HG02870 (cell line): ENCODE measurements around the gene CD59.
"Not testable (repeated sequence)": the region's sequence is repeated elsewhere in the genome, so short reads cannot be mapped to it uniquely, and the experiment has no call there.

Experiments
- ATAC-seq: cut with Tn5 transposase; IDR thresholded peaks from one replicate; pipeline ENCODE4 v1.9.1; 2021; ENCODE audit warnings: mild to moderate bottlenecking, moderate library complexity; ENCODE audit not compliant: unreplicated experiment

Gene CD59

DNA sequence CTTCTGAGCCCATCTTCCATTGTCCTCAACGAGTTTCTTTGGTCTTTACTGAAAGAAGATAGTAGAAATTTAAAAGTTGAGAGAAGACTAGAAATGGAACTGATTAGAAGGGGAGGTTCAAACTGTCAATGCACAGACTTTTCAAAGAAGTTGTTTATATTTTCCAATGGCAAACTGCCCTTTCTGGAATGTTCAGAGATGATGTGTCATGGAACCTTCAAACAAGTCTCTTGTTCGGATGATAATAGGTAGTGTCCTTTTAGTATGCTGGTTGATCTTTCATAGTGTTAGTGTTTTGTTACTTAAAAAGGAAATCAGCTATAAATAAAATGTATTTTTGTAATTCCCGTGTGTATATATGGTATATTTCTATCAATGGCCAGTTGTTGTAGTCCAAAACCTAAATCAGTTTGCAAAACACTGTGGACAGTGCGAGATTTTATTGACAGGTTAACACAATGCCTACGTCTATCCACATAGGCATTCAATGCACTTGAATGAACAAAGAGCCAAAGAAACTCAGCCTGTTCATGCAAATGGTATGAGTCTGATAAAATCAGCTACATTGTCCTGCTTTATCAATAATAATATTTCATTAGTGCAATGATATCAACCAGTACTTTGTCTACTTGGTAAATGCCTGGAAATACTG, 66.5 kb downstream of the CD59 start:
- no peak for ATAC-seq

DNA sequence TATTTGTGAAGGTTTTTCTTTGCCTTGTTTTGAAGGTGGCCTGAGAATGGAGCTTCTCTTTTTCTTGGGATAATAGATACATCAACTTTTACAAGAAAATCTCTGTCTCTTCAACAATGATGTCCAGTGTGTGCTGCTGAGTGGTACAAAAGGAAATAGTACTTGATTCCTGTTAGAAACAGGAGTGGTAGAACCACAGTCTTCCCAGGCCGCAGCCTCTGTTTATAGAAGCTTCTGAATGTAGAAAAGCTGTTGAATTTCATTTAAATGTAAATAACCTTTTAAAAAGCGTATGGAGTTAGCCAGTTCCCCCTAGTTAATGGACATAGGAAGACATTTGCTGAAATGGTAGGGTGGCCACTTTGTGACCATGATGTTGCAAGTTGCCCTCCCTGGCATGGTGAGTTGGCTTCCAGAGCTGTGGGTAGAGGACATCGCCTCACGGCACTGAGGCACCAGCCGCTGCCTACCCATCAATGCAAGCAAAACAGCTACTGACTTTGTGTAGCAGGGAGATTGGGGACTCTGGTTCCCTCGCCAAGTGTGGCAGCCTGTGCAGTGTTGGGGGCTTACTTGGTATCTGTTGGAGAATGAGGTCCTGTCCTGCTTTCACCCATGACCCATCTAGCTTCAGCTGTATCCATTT, 67.1 kb downstream of the CD59 start:
- no peak for ATAC-seq

DNA sequence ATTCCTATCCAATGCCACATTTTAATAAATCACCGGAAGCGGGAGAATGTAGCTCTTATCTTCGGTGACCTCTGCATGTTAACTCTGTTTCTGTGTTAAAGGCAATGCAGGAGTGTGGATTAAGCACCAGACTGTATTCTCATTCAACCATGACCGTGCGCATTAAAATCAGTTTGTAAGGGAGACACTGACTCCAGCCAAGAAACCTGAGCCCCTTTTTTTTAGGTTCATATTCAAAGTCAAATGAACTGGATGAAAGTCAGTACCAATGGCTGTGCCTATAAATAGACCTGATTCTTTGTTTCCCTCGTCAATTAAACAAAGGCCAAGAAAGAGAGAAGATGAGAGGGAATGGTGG, 67.8 kb downstream of the CD59 start:
- ATAC-seq = no peak

GRCh38 chr11:33667819-33668467, 68.3 kb downstream of the CD59 start:
- no peak for ATAC-seq

DNA sequence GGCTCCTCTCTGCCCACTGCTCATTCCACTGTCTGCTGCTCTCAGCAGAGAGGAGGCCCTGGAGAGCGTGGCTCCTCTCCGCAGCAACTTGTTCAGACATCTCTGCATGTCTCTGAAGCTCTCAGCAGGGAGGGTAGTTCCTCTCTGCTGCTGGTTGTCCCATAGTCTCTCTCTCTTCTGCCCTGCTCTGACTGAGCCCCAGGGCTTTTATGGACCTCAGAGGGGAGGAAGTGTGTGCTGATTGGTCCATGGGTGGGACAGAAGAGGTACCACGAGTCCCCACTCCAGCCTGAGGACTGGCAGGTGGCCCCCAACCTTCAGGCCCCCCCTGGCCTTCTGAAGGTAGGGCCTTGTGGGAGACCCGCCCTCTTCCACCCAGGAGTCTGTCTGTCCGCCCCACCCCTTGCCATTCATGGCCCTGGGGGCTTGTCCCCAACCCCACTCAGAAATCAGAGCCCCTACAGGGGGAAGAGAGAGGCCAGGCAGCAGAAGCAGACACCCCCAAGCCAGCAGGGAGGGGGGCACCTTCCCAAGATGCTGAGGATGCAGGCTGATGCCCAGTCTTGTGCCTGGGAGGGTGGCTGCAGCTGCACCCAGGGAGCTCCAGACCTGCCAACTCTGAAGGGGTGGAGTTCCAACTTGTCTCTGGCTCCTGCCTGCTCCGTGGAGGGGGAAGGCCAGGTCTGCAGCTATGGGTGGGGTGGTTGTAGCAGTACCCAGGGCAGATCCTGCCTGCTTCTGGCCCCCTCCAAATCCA, 70.7 kb downstream of the CD59 start:
- ATAC-seq = no peak

GRCh38 chr11:33664827-33665226, 71.4 kb downstream of the CD59 start:
- ATAC-seq = no peak

DNA sequence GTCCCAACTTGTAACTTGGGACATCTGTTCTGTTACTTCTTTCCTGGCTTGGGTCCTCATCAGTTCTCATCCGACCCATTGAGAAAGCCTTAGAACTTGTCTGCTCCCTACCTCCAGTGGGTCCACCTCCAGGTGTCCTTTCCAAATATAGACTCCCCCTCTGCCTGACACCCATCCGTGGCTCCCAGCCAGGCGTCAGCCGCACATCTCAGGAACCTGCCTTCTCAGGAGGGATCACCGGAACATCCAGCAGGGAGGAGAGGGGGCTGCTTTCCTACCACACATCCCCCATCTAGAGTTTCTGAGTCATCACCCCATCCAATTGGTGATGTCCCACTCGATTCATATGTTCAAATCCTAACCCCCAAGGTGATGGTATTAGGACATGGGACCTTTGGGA, 72.1 kb downstream of the CD59 start:
- no peak for ATAC-seq

GRCh38 chr11:33663121-33663520, 73.1 kb downstream of the CD59 start:
- no peak for ATAC-seq

DNA sequence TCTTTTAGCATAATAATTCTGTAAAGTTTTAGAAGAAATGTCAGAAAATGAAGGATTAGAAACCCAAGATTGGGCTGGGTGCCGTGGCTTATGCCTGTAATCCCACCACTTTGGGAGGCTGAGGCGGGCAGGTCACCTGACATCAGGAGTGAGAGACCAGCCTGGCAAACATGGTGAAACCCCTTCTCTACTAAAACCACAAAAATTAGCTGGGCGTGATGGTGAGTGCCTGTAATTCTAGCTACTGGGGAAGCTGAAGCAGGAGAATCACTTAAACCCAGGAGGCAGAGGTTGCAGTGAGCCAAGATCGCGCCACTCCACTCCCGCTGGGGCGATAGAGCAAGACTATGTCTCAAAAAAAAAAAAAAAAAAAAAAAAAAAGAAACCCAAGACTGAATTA, 74.7 kb downstream of the CD59 start:
- not testable (repeated sequence) for ATAC-seq

GRCh38 chr11:33660962-33661361, 75.3 kb downstream of the CD59 start:
- ATAC-seq = no peak

- ATAC-seq = no peak
Observed at GRCh38 chr11:33659370-33660139, 76.7 kb downstream of the CD59 start.

- ATAC-seq = no peak
Observed at GRCh38 chr11:33658195-33658900, 77.9 kb downstream of the CD59 start.

DNA sequence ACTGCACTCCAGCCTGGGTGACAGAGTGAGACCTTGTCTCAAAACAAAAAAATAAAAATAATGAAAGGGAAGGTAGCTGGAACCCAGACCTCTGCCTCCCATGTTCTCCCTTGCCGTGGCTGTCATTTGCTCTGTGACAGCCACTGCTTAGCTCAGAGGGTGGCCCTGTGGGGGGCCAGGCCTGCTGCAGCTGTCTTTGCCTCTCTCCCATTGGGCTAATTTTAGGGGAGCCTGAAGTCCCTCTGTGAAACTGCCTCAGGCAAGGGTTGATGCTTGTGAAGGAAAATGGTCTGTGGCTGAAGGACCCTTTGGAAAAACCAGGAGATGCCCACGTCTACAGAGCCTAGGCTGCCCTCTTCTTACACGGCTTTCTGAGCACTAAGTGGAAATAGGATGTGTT, 78.5 kb downstream of the CD59 start:
- no peak for ATAC-seq

DNA sequence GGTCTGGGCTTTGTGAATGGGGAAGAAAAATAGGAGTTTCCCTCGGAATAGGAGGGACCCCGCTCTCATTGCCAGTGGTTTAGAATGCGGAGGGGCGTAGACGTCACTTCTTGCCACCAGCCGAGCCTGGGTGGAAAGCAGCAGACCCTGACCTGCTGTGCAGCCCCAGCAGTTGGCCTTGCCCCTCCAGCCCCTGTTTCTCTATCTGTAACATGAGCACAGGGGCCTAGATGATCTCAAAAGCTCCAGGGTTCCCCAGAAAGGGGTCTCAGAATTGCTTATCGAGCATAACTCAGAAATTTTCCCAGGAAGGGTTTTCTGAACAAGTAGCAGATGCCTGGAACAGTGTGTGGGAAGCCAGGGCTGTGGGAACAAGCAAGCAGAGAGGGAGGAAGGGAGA, 79.5 kb downstream of the CD59 start:
- no peak for ATAC-seq

- peak; percentile 73 for ATAC-seq
Observed at GRCh38 chr11:33655842-33656600, 80.2 kb downstream of the CD59 start.

DNA sequence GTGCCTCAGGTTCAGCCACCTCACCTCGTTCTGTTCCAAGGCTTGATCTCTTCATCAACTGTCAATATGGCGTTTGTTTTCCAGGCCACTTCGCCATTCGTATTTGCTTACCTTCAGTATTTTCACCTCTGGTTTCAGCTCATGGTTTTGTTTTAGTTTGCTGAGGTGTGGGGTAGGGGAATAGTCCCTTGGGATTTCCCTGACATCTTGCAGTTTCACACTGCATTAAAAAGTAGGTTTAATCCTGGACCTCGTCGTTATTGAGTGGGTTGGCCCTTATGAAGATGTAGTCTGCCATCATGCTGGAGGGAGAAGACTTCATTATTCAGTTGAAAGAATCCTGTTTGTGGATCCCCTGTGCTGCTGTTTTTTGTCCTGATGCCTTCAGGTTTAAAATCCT, 81.6 kb downstream of the CD59 start:
- no peak for ATAC-seq
